ENCODE data around the gene MAD1L1.

MAD1L1 gene

GRCh38 chr7:2016761-2017480 is 215.8 kb downstream of the MAD1L1 start:
- DNase-seq, result no peak

GRCh38 chr7:2016021-2016631 is 216.6 kb downstream of the MAD1L1 start:
- no peak for DNase-seq

DNA sequence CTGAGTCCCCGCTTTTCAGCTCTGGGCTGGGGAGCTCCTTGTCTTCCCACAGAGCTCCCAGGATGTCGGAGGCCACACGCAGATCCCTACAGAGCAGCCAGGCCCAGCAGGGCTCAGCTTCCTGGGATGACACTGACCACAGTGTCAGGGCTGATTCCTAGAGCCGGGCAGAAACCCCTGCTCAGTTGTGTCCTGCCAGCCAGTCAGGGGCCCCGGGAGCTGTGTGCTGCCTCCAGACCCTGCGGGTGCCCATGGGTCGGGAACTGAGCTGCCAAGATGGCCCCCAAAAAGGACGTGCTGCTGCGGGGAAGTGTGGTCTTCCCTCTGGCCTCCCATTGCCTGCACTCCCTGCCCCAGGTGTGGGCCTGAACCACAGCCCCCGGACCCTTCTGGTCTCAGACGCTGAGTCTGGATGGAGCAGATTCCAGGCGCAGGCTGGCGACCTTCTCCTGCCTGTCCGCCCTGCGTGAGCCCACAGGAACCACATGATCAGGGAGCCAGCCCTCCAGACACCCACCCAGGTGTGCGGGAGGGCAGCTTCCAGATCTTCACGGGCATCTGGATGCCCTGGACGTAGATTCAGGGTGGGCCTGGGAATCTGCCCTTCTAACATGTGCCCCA is 217.4 kb downstream of the MAD1L1 start:
- DNase-seq, result no peak

- DNase-seq, result no peak
These were observed 218.1 kb downstream of the MAD1L1 start for GRCh38 chr7:2014391-2015241.

DNA sequence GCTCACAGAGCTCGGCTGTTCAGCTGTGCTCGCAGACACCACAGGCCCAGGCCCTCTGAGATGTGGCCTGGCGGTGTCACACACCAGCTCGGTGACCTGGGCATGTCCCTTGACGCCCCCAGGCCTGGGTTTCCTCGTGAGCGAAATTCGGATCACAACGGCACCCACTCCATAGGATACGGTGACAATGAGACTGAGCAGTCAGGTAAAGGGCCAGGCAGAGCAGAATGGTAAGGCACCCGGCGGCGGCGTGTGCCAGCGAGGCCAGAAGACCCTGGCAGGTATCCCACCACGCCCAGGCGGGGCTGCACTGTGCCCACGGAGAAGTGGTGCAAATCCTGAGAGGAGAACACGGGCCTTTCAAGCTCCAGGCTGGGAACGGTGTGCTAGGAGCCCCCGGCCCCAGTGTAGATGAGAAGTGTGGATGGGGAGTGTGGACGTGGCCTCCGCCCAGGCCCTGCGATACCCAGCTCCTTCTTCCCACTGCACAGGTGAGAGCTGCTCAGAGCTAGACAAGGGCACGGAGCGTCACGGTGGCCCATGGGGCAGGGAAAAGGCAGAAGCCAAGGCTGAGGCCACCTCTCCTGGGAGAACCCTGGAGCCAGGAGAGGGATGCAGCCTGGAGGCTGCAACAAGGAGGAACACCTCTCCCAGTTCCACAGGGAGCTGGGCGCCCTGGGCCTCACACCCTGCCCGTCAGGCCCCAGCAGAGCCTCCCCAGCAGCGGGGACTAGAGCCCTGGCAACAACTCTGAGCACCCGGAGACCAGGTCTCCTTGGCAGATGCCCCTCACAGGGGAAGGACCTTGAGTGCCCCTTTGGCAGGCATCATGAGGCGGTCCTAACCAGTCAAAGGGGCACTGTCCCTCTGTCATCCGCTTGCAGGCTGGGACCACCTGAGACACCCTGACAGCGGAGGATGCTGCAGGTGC is 219.1 kb downstream of the MAD1L1 start:
- DNase-seq, result no peak

DNA sequence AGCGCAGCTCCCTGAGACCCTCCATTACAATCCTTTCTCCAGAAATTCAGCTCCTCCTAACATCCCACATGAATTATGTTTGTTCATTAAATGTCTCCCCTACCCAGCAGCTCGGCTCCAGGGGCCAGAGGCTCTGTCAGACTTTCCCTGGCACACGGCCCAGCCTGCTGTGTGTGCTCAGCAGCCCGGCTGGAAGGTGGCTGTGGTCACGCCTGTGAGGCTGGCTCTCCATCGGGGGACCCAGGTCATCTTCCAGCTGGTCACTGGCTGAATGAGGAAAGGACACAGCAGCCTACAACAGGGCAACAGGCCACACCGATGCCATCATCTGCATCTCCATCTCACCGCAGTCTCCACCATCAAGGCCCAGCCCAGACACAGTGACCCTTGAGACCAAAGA is 219.8 kb downstream of the MAD1L1 start:
- peak in 19 of 58 donors; percentile 10 to 66 (median 28) for DNase-seq

DNA sequence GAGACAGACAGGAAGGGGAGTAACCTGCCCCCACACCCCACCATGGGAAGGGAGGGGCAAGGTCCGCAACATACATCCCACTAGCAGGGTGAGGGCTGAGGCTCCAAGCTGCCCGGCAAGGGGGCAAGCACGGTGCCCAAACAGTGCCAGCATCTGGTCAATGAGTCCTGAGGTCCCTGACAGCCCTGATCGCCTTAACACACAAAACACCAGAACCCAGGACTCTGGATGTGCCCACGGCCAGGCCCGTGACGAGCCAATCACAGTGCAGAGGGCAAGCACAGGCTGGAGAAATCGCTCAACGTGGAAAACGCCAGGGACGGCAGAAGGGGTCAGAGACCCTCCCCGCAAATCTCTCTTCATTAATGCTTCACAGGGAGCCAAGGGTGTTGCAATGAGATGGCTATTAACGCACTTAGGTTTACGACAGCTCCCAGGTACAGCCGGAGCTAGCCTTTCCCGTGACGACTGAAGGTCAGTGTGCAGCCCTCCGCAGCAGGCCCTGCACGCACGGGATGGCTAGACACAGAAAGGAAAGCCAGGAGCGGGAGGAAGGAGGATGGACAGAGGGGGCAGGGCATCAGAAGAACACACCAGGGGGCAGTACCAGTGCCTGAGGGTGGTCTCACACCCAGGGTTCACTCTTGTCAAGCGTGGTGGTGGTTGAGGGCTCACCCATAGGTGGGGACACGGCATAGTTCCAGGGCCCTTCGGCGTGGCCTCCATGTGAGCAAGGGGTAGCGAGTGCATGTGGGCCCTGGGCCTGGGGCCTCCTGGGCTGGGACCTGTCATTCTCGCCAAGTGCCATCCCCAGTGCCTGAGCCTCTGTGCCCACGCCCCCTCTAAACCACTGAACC is 220.5 kb downstream of the MAD1L1 start:
- DNase-seq, result no peak

DNA sequence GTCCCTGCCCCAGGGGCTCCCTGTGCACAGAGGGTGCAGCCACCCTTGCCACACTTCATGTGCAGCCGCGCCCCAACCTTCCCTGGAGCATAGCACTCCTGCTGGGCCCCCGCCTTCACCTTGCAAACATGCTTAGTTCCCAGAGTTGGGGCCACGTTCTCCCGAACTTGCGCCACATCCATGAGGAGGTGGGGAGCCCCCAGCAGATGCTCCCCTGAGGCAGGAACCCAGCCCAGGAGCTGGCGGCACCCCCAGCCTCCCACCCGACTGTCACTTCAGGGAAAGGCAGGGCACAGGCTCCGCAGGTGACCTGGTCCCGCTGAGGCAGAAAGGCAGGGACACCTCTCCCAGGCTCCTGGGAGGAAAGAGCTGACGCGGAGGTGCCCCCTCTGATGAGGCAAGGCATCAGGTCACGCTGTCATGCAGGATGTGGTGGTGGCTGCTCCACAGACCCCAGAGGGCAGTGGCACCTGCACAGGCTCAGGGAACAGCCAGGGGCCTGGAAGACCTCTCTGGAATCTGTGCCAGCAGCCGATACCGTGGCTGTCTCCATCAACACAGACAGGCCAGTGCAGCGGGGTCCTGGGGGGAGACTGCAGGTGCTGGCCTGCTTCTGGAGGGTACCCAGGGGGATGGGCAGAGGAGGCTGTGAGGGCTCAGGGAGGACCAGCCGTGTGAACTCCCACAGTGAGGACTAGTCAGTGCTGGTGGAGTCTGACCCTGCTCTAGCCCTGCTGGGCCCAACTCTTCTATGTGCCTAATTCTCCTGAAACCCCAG is 221.3 kb downstream of the MAD1L1 start:
- no peak for DNase-seq

DNA sequence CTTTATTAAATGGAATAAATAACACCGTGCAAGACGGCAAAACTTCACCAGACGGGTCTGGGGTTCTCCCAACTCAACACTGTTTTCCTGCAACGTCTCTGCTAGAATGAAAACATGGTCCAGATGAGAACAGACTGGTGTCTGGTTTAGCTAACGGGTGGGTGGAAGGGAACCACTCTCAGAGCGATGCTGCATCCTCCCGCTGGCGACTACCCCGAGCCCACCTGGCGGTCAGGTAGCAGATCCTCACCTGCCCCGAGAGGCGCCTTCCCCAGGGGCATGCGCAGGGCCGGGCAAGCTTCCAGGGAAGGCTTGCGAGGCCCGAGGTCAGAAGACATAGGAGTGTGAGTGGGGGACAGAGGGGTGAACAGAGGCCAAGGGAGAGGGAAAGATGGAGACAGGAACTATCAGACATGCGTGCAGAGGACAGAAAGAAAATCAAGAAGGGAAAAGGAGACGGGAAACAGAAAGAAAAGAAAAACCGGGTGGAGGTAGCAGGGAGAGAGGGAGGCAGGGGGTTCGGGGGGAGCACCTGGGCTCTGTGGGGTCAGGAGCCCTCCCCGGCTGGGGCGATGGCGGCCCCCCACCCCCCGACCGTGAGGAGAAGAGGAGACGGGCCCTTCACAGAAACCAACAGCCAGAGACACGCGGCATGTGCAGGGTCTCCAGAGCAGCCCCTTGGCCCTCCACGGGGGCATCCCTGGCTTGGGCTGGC is 222.0 kb downstream of the MAD1L1 start:
- no peak for DNase-seq

GRCh38 chr7:2010101-2010500 is 222.6 kb downstream of the MAD1L1 start:
- no peak for DNase-seq

GRCh38 chr7:2009541-2010001 is 223.2 kb downstream of the MAD1L1 start:
- DNase-seq, result peak in 37 of 58 donors; percentile 14 to 78 (median 35)

GRCh38 chr7:2008936-2009540 is 223.7 kb downstream of the MAD1L1 start:
- DNase-seq, result no peak

DNA sequence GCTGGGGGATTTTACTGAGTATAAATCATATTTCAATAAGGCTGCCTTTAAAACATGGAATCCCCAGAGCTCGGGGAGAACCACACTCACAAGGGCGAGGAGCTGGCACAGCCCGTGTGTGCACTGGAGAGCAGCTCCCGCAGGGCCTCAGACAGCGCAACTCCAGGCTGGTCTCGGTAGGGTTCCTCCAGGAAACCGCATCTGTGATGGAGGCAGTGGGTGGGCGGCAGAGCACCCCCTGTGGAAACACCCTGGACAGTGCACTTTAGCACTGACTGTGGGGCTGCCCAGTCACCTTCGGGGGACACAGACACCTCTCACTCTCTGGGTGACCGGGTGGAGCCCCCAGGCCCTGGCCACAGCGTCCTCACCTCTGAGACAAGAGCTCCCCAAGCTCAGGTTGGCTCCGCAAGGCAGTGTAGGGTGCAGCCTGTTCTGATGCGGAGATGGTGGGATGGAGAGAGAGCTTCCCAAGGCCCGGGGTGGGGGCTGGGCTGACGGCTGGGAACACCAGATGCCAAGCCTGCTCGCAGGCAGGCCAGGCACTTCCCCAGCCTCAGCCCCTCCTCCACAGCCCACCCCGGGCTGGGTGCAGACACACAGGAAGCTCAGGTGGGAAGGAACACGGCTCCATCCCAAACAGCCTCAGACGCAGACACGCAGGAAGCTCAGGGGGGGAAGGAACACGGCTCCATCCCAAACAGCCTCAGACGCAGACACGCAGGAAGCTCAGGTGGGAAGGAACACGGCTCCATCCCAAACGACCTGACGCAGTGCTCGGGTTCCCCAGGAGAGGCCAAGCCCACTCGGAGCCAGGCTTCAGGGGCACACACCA is 224.4 kb downstream of the MAD1L1 start:
- no peak for DNase-seq

GRCh38 chr7:2007551-2007950 is 225.2 kb downstream of the MAD1L1 start:
- no peak for DNase-seq

- no peak for DNase-seq
These were observed 225.8 kb downstream of the MAD1L1 start for GRCh38 chr7:2006921-2007381.

- no peak for DNase-seq
These were observed 226.4 kb downstream of the MAD1L1 start for GRCh38 chr7:2006231-2006771.

Measured in anterior cingulate cortex (tissue), 58 donors.